T-cell (primary cell): Measurements from ENCODE around the gene MRPS15. TPM values are rescaled to one million over a fixed set of nuclear protein-coding genes. Genes with fewer than 3 reads are reported as not detected.

Experiments
- ATAC-seq, 4 experiments: fragments of 200-7000 bp in 3 of 4; fragments of 150-1000 bp in 1 of 4; cut with Tn5 transposase; replicated peaks in 1 of 4; 1 replicate in 3 of 4; 2 replicates in 1 of 4; pipeline ENCODE4 v1.10.0; 2021; ENCODE audit warnings: moderate library complexity in 3 of 4, mild to moderate bottlenecking in 2 of 4, moderate number of reproducible peaks in 1 of 4
- CTCF ChIA-PET, 2 donors: fragments of 300-600 bp; sonication (Branson Sonifier 250); formaldehyde crosslinking; loops; one replicate each; lab custom pipeline; 2022; ENCODE audit warnings: antibody characterized with exemption in 2 of 2; lab: Charles Lee
- POLR2A ChIA-PET, 2 donors: fragments of 300-600 bp; sonication (Branson Sonifier 250); formaldehyde crosslinking; loops; one replicate each; lab custom pipeline; 2022; ENCODE audit warnings: antibody characterized with exemption in 2 of 2; lab: Charles Lee
- DNase-seq, 35 experiments: peaks; one replicate each; pipeline versions ENCODE4 v3.0.0 to v3.0.0-alpha.2; 2013 to 2023
- H3K27ac ChIP-seq: one replicate; pipeline ENCODE4 v1.5.1; 2013; ENCODE audit warnings: low read length
- H3K27me3 ChIP-seq, 2 experiments: replicated peaks in 1 of 2; 1 replicate in 1 of 2; 2 replicates in 1 of 2; pipeline versions ENCODE4 v1.6.1 to v1.7.0; 2013; ENCODE audit warnings: low read length in 1 of 2, mixed read lengths in 1 of 2; ENCODE audit not compliant: control insufficient read depth in 2 of 2, insufficient read depth in 2 of 2; ENCODE audit errors: extremely low read depth in 1 of 2
- H3K36me3 ChIP-seq, 2 donors: 1 replicate in 1 of 2; 2 replicates in 1 of 2; pipeline versions ENCODE4 v1.6.1 to v1.7.0; 2013; ENCODE audit warnings: low read length in 1 of 2; ENCODE audit not compliant: control insufficient read depth in 2 of 2, insufficient read depth in 1 of 2; ENCODE audit errors: extremely low read depth in 1 of 2
- H3K4me1 ChIP-seq, 2 experiments: 1 replicate in 1 of 2; 2 replicates in 1 of 2; pipeline versions ENCODE4 v1.6.1 to v1.7.0; 2013; ENCODE audit warnings: low read length in 2 of 2, mixed read lengths in 1 of 2; ENCODE audit not compliant: insufficient read depth in 2 of 2, control insufficient read depth in 1 of 2; ENCODE audit errors: extremely low read depth in 1 of 2
- H3K4me3 ChIP-seq, 2 donors: 1 replicate in 1 of 2; 2 replicates in 1 of 2; pipeline versions ENCODE4 v1.5.1 to v1.7.0; 2013; ENCODE audit warnings: mild to moderate bottlenecking in 2 of 2, low read length in 1 of 2, moderate library complexity in 1 of 2; ENCODE audit not compliant: control insufficient read depth in 1 of 2; ENCODE audit errors: extremely low read depth in 1 of 2
- H3K9me3 ChIP-seq: 2 replicates; pipeline ENCODE4 v1.7.0; 2013
- H3K27ac Mint-ChIP-seq, 2 donors: one replicate each; pipeline ENCODE4 v1.8.0; 2020 to 2021; ENCODE audit warnings: mild to moderate bottlenecking in 2 of 2, mixed read lengths in 2 of 2
- H3K27me3 Mint-ChIP-seq, 2 donors: one replicate each; pipeline ENCODE4 v1.8.0; 2021 to 2022; ENCODE audit warnings: mixed read lengths in 2 of 2
- H3K36me3 Mint-ChIP-seq: one replicate; pipeline ENCODE4 v1.8.0; 2021; ENCODE audit warnings: mixed read lengths
- H3K4me1 Mint-ChIP-seq, 3 donors: one replicate each; pipeline ENCODE4 v1.8.0; 2020 to 2022; ENCODE audit warnings: mixed read lengths in 3 of 3, mild to moderate bottlenecking in 1 of 3
- H3K4me3 Mint-ChIP-seq, 3 donors: one replicate each; pipeline ENCODE4 v1.8.0; 2020 to 2022; ENCODE audit warnings: mild to moderate bottlenecking in 3 of 3, mixed read lengths in 3 of 3, moderate library complexity in 3 of 3
- H3K9me3 Mint-ChIP-seq, 3 donors: one replicate each; pipeline ENCODE4 v1.8.0; 2020 to 2022; ENCODE audit warnings: mixed read lengths in 3 of 3
- WGBS: methylation state at CpG from one replicate; pipeline ENCODE4 v1.1.5; 2013; ENCODE audit warnings: missing lambda C conversion rate; ENCODE audit not compliant: insufficient coverage; 5-methylcytosine and 5-hydroxymethylcytosine counted together
- total RNA-seq, 35 experiments: library from RNA in 6 of 35; stranded (reverse) in 6 of 35; fragments of 120-200 nt in 1 of 35; gene quantifications; one replicate each; pipeline versions ENCODE4 v1.2.1 to v1.2.4 and lab custom pipeline; 2013 to 2026

MRPS15 gene
- total RNA-seq, 5 donors from 2014 or later (not counting 1 experiment from before 2014, with no cell fraction given) = 25.7 to 37.3 (median 34.9) TPM

DNA sequence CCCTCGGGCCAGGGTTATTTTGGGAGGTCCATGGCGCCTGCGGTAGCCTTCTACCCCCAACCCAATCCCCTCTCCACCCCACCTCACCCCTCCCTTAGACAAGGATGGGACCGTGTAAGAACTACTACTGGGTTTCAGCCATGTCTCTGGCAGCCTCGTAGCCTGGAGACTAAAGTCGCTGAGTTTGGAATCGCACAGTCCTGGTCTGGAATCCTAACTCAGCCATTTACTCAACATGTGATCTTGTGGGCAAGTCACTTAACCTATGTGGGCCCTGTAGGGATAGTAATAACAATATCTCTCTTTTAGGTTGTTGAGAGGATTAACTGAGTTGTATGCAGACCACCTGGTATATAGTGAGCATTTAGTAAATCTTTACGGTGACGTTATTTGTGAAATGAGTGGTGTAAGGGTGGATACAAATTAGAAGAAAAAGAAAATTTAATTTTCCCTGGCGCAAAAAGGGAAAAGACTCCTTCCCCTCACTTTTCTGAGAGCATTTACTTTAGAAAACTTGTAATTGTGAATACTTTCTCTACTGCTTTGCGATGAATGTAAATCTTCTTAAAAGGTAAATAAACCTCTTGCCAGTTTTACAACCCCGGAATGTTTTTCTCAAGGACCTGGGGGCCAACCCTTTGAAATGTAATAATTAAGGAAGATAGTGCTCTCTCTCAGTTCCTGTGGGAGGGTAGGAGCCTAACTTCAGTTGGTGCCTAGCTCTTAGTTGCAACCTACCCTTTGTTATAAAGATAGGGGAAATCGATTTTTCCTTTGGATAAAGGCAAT is 615 bp upstream of the MRPS15 start:
- peak overlapping the region; percentile 95 to 100 (median 99) for H3K4me3 Mint-ChIP-seq
- ChIA-PET POLR2A (interaction anchor here (0.5 to 1.0 kb wide), 3 partner anchors 14 to 1578 kb away, joined by 3 to 8 read pairs (median 4); partner anchors contain the start of gene OSCP1 (in 1 of the 2)), CTCF (interaction anchor here in 1 of 2 donors (0.9 kb wide), 1 partner anchor 14 kb away, joined by 3 read pairs; the partner anchor contains the start of gene OSCP1)
- H3K4me1 Mint-ChIP-seq = peaks cover 28 to 31% (median 30%) of the 10 kb centered on the region in 3 donors
- no peaks in the 10 kb centered on the region for H3K9me3 ChIP-seq
- 0% methylated on average over 4 of the region's 13 CpGs for WGBS
- H3K27me3 ChIP-seq = no peaks in the 10 kb centered on the region
- H3K27ac Mint-ChIP-seq = peak overlapping the region; percentile 88 to 97
- H3K27ac ChIP-seq = peak overlapping the region; percentile 83
- peak overlapping the region; percentile 97 to 100 for H3K4me3 ChIP-seq
- no peaks in the 10 kb centered on the region for H3K9me3 Mint-ChIP-seq
- H3K36me3 Mint-ChIP-seq = peaks cover 8% of the 10 kb centered on the region
- no peaks in the 10 kb centered on the region for H3K27me3 Mint-ChIP-seq
- peaks cover 12 to 23% of the 10 kb centered on the region in 2 experiments for H3K4me1 ChIP-seq
- H3K36me3 ChIP-seq = peaks cover 0 to 18% of the 10 kb centered on the region in 2 donors
- ATAC-seq = peak; percentile 51 to 64 (median 54)
- peak in 1 of 35 experiments; percentile 14 for DNase-seq

DNA sequence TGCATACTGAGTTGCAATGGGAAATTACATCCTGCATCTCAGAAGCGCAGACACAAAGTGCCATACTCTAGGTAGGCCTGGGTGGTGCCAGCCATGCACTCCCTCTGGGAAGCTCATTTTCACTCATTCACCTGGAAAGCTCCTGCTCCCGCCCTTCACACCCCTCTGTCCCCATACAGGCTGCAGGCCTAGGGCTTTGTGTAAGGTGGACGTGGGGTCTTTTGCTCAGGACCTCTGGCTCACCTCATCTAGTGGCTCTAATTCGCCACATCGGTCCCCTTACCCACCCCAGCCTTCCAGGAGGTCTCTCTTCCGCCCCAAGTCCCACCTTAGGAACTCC is 751 bp downstream of the MRPS15 start:
- peak overlapping the region; percentile 95 to 100 (median 99) for H3K4me3 Mint-ChIP-seq
- DNase-seq (no peak), ATAC-seq (no peak)
- Histone ChIP-seq H3K36me3 (peaks cover 0 to 25% of the 10 kb centered on the region in 2 donors), H3K27ac (peak overlapping the region; percentile 83), H3K27me3 (no peaks in the 10 kb centered on the region), H3K4me1 (peaks cover 14 to 28% of the 10 kb centered on the region in 2 experiments), H3K9me3 (no peaks in the 10 kb centered on the region), H3K4me3 (peak overlapping the region; percentile 97 to 100)
- H3K27me3 Mint-ChIP-seq = no peaks in the 10 kb centered on the region
- WGBS = 88% methylated on average over 1 of the region's 6 CpGs
- H3K36me3 Mint-ChIP-seq = peaks cover 16% of the 10 kb centered on the region
- ChIA-PET CTCF (interaction anchor here in 1 of 2 donors (1.0 kb wide), 1 partner anchor 13 kb away, joined by 4 read pairs; the partner anchor contains the start of gene OSCP1), POLR2A (no interaction called here)
- peak overlapping the region; percentile 88 to 97 for H3K27ac Mint-ChIP-seq
- peaks cover 38 to 42% (median 41%) of the 10 kb centered on the region in 3 donors for H3K4me1 Mint-ChIP-seq
- no peaks in the 10 kb centered on the region for H3K9me3 Mint-ChIP-seq

DNA sequence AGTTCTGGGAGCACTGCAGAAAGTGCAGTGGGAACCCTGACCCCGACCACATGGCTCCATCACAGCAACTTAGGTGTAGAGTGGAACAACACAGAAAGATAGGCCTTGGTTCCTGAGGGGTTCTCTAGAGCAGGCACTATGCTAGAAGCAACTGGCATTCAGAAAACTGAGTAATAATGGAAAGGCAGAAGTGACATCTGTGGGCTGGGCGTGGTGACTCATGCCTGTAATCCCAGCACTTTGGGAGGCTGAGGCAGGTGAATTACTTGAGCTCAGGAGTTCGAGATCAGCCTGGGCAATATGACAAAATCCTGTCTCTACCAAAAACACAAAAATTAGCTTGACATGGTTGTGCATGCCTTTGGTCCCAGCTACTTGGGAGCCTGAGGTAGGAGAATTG is 5.3 kb downstream of the MRPS15 start:
- Histone ChIP-seq H3K36me3 (peaks cover 5 to 54% of the 10 kb centered on the region in 2 donors), H3K9me3 (no peaks in the 10 kb centered on the region), H3K27me3 (no peaks in the 10 kb centered on the region), H3K27ac (no peak overlapping the region), H3K4me3 (no peak overlapping the region), H3K4me1 (peaks cover 24 to 40% of the 10 kb centered on the region in 2 experiments)
- no peak for ATAC-seq
- DNase-seq = no peak
- peak overlapping the region; percentile 47 to 75 for H3K27ac Mint-ChIP-seq
- peaks cover 46 to 53% (median 47%) of the 10 kb centered on the region in 3 donors for H3K4me1 Mint-ChIP-seq
- peak overlapping the region in 1 of 3 donors; percentile 66 for H3K4me3 Mint-ChIP-seq
- ChIA-PET CTCF (no interaction called here), POLR2A (no interaction called here)
- H3K9me3 Mint-ChIP-seq = no peaks in the 10 kb centered on the region
- H3K27me3 Mint-ChIP-seq = no peaks in the 10 kb centered on the region
- WGBS = 40% methylated on average over 1 of the region's 3 CpGs
- peaks cover 34% of the 10 kb centered on the region for H3K36me3 Mint-ChIP-seq

DNA sequence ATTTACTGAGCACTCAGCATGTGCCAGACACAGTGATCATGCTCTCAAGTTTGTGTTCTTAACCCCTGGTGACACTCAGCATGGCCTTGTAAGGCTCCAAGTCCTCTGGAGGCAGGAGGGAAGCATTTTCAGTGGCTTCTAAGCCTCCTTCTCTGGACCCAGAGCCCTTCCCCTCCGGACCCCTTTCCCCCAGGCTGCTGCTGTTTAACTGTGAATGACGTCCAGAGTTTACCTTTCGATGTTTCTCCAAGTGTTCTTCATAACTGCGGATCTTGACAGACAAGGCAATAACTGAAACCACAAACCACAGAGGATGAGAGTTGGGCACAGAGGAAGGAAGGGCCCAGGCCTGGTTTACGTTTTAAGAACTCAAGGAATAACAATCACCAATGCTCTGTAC is 6.5 kb downstream of the MRPS15 start:
- 0% methylated on average over 1 of the region's 5 CpGs for WGBS
- H3K27me3 ChIP-seq = no peaks in the 10 kb centered on the region
- H3K27me3 Mint-ChIP-seq = no peaks in the 10 kb centered on the region
- H3K4me3 Mint-ChIP-seq = peak overlapping the region; percentile 17 to 66 (median 28)
- H3K27ac ChIP-seq = no peak overlapping the region
- peaks cover 34% of the 10 kb centered on the region for H3K36me3 Mint-ChIP-seq
- H3K36me3 ChIP-seq = peaks cover 5 to 54% of the 10 kb centered on the region in 2 donors
- H3K4me3 ChIP-seq = no peak overlapping the region
- H3K9me3 Mint-ChIP-seq = no peaks in the 10 kb centered on the region
- DNase-seq (peak in 2 of 35 experiments; percentile 33 to 39), ATAC-seq (peak; percentile 40 to 94 (median 58))
- peaks cover 37 to 42% (median 40%) of the 10 kb centered on the region in 3 donors for H3K4me1 Mint-ChIP-seq
- H3K4me1 ChIP-seq = peaks cover 17 to 29% of the 10 kb centered on the region in 2 experiments
- ChIA-PET POLR2A (no interaction called here), CTCF (no interaction called here)
- no peaks in the 10 kb centered on the region for H3K9me3 ChIP-seq
- H3K27ac Mint-ChIP-seq = peak overlapping the region; percentile 74 to 85

DNA sequence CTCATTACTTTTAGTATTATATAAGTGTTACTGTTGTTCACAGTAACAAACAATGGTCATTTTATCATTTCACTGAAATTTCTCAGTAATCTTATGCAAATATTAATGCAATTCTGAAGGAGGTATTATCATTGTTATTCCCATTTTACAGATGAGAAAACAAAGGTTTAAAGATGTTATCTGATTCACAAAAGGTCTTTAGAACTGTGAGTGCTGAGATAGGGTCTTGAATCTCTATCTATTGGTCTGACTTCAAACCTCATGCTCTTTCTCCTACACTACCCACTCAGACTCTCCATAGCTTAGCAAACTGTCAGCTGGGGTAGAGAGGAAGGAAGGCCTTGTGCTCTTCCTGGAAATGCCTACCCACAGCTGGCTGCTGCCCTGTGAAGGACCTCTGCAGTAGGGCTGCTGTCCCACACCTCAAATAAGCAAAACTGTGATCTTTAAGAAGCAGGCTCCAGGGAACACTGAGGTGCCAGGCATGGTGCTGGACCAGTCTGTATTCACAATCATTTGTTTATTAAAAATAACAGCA is 7.7 kb downstream of the MRPS15 start:
- POLR2A ChIA-PET = no interaction called here
- Mint-ChIP-seq H3K36me3 (peaks cover 34% of the 10 kb centered on the region), H3K27me3 (no peaks in the 10 kb centered on the region), H3K27ac (no peak overlapping the region), H3K4me1 (peaks cover 34 to 44% (median 44%) of the 10 kb centered on the region in 3 donors), H3K9me3 (no peaks in the 10 kb centered on the region), H3K4me3 (peak overlapping the region in 1 of 3 donors; percentile 33)
- DNase-seq (no peak), ATAC-seq (no peak)
- Histone ChIP-seq H3K9me3 (no peaks in the 10 kb centered on the region), H3K36me3 (peaks cover 5 to 50% of the 10 kb centered on the region in 2 donors), H3K4me3 (no peak overlapping the region), H3K27ac (no peak overlapping the region), H3K4me1 (peaks cover 15 to 22% of the 10 kb centered on the region in 2 experiments), H3K27me3 (no peaks in the 10 kb centered on the region)
- CTCF ChIA-PET = no interaction called here

DNA sequence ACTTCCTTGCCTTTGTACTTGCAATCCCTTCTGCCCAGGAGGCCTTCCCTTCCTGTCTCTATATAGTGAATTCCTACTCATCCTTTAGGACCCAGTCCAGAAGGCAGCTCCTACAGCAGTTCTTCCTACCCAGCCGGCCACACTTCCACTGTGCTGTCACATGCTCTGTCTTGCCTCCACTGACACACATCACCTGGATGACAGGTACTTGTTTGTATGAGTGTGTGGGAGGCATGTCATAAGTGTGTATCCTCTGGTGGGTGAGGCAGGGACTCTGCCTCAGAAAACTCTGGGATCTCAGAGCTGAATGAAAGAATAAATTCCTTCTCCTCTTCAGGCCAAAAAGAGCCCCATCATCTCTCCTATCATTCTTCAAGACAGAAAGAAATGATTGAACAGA is 8.8 kb downstream of the MRPS15 start:
- CTCF ChIA-PET = no interaction called here
- Histone ChIP-seq H3K4me1 (peaks cover 15 to 29% of the 10 kb centered on the region in 2 experiments), H3K9me3 (no peaks in the 10 kb centered on the region), H3K27me3 (no peaks in the 10 kb centered on the region), H3K36me3 (peaks cover 5 to 39% of the 10 kb centered on the region in 2 donors), H3K4me3 (no peak overlapping the region), H3K27ac (no peak overlapping the region)
- H3K9me3 Mint-ChIP-seq = no peaks in the 10 kb centered on the region
- WGBS = no CpG with 5 or more reads among the region's 1 CpG
- H3K4me3 Mint-ChIP-seq = no peak overlapping the region
- peaks cover 38 to 46% (median 42%) of the 10 kb centered on the region in 3 donors for H3K4me1 Mint-ChIP-seq
- H3K27ac Mint-ChIP-seq = no peak overlapping the region
- ATAC-seq (no peak), DNase-seq (no peak)
- POLR2A ChIA-PET = no interaction called here
- H3K36me3 Mint-ChIP-seq = peaks cover 26% of the 10 kb centered on the region
- H3K27me3 Mint-ChIP-seq = no peaks in the 10 kb centered on the region
